Liver (tissue), 3 donors: ENCODE measurements around the gene RNF4.

Experiments used
- HNF4G ChIP-seq: IDR thresholded peaks from 2 replicates; pipeline ENCODE4 v1.6.1; 2016; ENCODE audit warnings: antibody characterized with exemption
- RAD21 ChIP-seq, 2 donors: IDR thresholded peaks; 2 replicates each; pipeline ENCODE4 v1.6.1; 2016; ENCODE audit warnings: antibody characterized with exemption in 2 of 2, mild to moderate bottlenecking in 2 of 2
- TAF1 ChIP-seq: conservative IDR thresholded peaks from 2 replicates; pipeline ENCODE4 v1.6.1; 2016; ENCODE audit warnings: antibody characterized with exemption, mild to moderate bottlenecking
- TF ChIP-seq, protein P1 (sequence below): IDR thresholded peaks from 2 replicates; pipeline ENCODE4 v1.6.1; 2016; ENCODE audit warnings: antibody characterized with exemption, mild to moderate bottlenecking
- TF ChIP-seq, protein P2 (sequence below): fragments of 150-350 bp; IDR thresholded peaks from 2 replicates; pipeline ENCODE4 v1.5.1; 2017; ENCODE audit warnings: improper control_type of control experiment, low read depth, low read length; ENCODE audit not compliant: missing input control
- TF ChIP-seq, protein P3 (sequence below): IDR thresholded peaks from 2 replicates; pipeline ENCODE4 v1.6.1; 2016; ENCODE audit warnings: antibody characterized with exemption
- TF ChIP-seq, protein P4 (sequence below): IDR thresholded peaks from 2 replicates; pipeline ENCODE4 v1.6.1; 2016; ENCODE audit warnings: antibody characterized with exemption
- TF ChIP-seq, protein P5 (sequence below): IDR thresholded peaks from 2 replicates; pipeline ENCODE4 v1.6.1; 2016; ENCODE audit warnings: antibody characterized with exemption
- donor health status: healthy.
- donor health status: healthy.

DNA sequence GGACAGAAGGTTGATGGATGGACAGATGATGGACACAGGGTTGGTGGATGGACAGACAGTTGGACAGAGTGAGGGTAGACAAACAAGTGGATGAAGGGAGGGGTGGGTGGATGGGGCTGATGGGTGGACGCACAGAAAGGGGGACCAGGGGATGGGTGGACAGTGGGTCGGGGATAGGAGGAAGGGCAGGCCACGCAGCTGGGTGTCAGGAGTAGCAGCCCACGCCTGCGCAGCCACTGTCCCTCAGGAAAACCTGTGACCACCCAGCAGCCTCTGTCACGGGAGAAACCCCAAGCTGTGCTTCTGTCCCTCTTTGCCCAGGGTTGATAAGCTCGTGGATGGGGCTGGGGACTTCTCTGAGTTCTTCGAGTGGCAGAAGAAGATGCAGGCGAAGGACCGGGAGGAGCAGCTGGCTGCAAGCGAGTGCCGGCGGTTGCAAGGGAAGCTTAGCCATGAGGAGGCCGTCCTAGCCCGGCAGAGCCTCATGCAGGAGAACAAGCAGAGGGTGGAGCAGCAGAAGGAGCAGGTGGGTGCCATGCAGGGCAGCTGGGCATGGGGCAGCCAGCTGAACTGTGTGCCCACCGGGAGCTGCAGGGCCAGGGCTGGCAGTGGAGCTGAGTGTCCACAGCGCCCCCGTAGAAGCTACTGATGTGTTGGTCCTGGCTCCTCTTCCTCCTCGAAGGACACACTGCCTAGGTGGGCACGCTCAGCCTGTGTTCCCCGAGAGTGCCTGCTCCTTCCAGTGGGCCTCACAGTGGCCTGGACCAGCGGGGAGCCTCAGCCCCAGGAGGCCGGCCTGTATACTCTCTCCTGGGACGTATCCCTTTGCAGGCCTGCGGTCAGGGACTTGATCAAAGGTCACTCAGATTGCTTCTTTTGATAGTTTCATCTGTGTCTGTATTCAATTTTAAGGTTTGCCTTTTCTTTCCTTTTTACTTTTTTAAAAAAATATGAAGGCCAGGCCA, 16.8 kb upstream of the RNF4 start:
- TF ChIP-seq, protein P1, sequence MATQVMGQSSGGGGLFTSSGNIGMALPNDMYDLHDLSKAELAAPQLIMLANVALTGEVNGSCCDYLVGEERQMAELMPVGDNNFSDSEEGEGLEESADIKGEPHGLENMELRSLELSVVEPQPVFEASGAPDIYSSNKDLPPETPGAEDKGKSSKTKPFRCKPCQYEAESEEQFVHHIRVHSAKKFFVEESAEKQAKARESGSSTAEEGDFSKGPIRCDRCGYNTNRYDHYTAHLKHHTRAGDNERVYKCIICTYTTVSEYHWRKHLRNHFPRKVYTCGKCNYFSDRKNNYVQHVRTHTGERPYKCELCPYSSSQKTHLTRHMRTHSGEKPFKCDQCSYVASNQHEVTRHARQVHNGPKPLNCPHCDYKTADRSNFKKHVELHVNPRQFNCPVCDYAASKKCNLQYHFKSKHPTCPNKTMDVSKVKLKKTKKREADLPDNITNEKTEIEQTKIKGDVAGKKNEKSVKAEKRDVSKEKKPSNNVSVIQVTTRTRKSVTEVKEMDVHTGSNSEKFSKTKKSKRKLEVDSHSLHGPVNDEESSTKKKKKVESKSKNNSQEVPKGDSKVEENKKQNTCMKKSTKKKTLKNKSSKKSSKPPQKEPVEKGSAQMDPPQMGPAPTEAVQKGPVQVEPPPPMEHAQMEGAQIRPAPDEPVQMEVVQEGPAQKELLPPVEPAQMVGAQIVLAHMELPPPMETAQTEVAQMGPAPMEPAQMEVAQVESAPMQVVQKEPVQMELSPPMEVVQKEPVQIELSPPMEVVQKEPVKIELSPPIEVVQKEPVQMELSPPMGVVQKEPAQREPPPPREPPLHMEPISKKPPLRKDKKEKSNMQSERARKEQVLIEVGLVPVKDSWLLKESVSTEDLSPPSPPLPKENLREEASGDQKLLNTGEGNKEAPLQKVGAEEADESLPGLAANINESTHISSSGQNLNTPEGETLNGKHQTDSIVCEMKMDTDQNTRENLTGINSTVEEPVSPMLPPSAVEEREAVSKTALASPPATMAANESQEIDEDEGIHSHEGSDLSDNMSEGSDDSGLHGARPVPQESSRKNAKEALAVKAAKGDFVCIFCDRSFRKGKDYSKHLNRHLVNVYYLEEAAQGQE: no peak
- TF ChIP-seq, protein P2, sequence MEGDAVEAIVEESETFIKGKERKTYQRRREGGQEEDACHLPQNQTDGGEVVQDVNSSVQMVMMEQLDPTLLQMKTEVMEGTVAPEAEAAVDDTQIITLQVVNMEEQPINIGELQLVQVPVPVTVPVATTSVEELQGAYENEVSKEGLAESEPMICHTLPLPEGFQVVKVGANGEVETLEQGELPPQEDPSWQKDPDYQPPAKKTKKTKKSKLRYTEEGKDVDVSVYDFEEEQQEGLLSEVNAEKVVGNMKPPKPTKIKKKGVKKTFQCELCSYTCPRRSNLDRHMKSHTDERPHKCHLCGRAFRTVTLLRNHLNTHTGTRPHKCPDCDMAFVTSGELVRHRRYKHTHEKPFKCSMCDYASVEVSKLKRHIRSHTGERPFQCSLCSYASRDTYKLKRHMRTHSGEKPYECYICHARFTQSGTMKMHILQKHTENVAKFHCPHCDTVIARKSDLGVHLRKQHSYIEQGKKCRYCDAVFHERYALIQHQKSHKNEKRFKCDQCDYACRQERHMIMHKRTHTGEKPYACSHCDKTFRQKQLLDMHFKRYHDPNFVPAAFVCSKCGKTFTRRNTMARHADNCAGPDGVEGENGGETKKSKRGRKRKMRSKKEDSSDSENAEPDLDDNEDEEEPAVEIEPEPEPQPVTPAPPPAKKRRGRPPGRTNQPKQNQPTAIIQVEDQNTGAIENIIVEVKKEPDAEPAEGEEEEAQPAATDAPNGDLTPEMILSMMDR: no peak
- TF ChIP-seq RAD21 (IDR thresholded peaks at IDR 0.05) (no peak), TAF1 (no peak), HNF4G (no peak)
- TF ChIP-seq, protein P3, sequence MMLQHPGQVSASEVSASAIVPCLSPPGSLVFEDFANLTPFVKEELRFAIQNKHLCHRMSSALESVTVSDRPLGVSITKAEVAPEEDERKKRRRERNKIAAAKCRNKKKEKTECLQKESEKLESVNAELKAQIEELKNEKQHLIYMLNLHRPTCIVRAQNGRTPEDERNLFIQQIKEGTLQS: no peak
- TF ChIP-seq, protein P4, sequence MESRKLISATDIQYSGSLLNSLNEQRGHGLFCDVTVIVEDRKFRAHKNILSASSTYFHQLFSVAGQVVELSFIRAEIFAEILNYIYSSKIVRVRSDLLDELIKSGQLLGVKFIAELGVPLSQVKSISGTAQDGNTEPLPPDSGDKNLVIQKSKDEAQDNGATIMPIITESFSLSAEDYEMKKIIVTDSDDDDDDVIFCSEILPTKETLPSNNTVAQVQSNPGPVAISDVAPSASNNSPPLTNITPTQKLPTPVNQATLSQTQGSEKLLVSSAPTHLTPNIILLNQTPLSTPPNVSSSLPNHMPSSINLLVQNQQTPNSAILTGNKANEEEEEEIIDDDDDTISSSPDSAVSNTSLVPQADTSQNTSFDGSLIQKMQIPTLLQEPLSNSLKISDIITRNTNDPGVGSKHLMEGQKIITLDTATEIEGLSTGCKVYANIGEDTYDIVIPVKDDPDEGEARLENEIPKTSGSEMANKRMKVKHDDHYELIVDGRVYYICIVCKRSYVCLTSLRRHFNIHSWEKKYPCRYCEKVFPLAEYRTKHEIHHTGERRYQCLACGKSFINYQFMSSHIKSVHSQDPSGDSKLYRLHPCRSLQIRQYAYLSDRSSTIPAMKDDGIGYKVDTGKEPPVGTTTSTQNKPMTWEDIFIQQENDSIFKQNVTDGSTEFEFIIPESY: no peak
- TF ChIP-seq, protein P5, sequence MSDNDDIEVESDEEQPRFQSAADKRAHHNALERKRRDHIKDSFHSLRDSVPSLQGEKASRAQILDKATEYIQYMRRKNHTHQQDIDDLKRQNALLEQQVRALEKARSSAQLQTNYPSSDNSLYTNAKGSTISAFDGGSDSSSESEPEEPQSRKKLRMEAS: no peak
